ENCODE results near the gene CCNQ. TPM values are rescaled to one million over a fixed set of nuclear protein-coding genes. Genes with fewer than 3 reads are reported as not detected.

Gene CCNQ
- total and polyA plus RNA-seq, 10 of the 15 experiments (the other 5 are each of a cell fraction or from before 2014, with no cell fraction given), result 0.45 to 36.2 (median 18.2) TPM

- CTCF ChIA-PET, result no interaction called here
- Histone ChIP-seq H3K27me3 (replicated peaks in 1 of 2; ENCODE audit: control insufficient read depth in 2 of 2, insufficient read depth in 2 of 2, low read length in 1 of 2) (no peaks in the 10 kb centered on the region), H2AFZ (ENCODE audit: control insufficient read depth, low read depth, low read length) (no peak overlapping the region), H3K36me3 (ENCODE audit: control insufficient read depth in 2 of 2, insufficient read depth in 2 of 2, low read length in 1 of 2) (peaks cover 0 to 5% of the 10 kb centered on the region in 2 experiments; a peak in 2 of 4 replicates), H3K4me2 (ENCODE audit: control insufficient read depth, insufficient read depth) (no peak overlapping the region), H3K9me3 (replicated peaks; ENCODE audit: control insufficient read depth, insufficient read depth, low read length) (no peaks in the 10 kb centered on the region; the same call in 2 of the 3 replicates), H3K9ac (ENCODE audit: control insufficient read depth, insufficient read depth, low read length) (no peak overlapping the region), H3K79me2 (ENCODE audit: control insufficient read depth, insufficient read depth, low read length) (no peaks in the 10 kb centered on the region), H3K27ac (ENCODE audit: control insufficient read depth, insufficient read depth) (no peak overlapping the region), H3K4me3 (no peak overlapping the region), H4K20me1 (ENCODE audit: control insufficient read depth, insufficient read depth) (no peaks in the 10 kb centered on the region), H3K4me1 (ENCODE audit: control insufficient read depth, insufficient read depth, low read length) (no peaks in the 10 kb centered on the region)
- WGBS (ENCODE audit: insufficient coverage, insufficient replicate concordance, low lambda C conversion rate, missing lambda C conversion rate), result 46% methylated on average over 26 of the region's 26 CpGs
- DNase-seq (ENCODE audit: low read depth, low spot score), result no peak
- TF ChIP-seq BMI1 (IDR thresholded peaks at IDR 0.05; ENCODE audit: borderline replicate concordance) (no peak), NFIC (IDR thresholded peaks at IDR 0.05; ENCODE audit: low read depth, low read length) (no peak), POLR2A (IDR thresholded peaks at IDR 0.05; ENCODE audit: low read depth, low read length) (0 out of 2 replicates have a peak, but pooled peaks have one; percentile 13), CHD2 (IDR thresholded peaks at IDR 0.05; ENCODE audit: borderline replicate concordance, low read depth, low read length) (no peak), TAF1 (IDR thresholded peaks at IDR 0.05; ENCODE audit: borderline replicate concordance, low read depth, low read length) (no peak), MEF2B (IDR thresholded peaks at IDR 0.05; ENCODE audit: partially characterized antibody, poor library complexity, severe bottlenecking) (peak; percentile 22), SREBF2 (IDR thresholded peaks at IDR 0.05; ENCODE audit: low read length) (no peak), RCOR1 (conservative IDR thresholded peaks at IDR 0.05; ENCODE audit: low read depth, low read length) (no peak), BHLHE40 (IDR thresholded peaks at IDR 0.05; ENCODE audit: borderline replicate concordance in 1 of 2, low read depth in 2 of 2, low read length in 1 of 2) (0 out of 4 replicates have a peak, but pooled peaks of 1 of the 2 experiments have one; percentile 9)
- intact Hi-C loops (cut with micrococcal nuclease; ENCODE audit: unreplicated experiment), result no loop called here
- SMC1A ChIA-PET (ENCODE audit: uncharacterized antibody, unreplicated experiment), result no interaction called here
- BruUV-seq (replicated peaks), result no TSS peak
- POLR2A ChIA-PET, result no interaction called here
- ATAC-seq, result peak; percentile 78
- in situ Hi-C loops (cut with MboI), result no loop called here
- no peak for FAIRE-seq
- RAD21 ChIA-PET (ENCODE audit: unreplicated experiment), result no interaction called here
Measured at GRCh38 chrX:153590961-153591956, 7.7 kb downstream of the CCNQ start.

All from GM12878 (cell line).